Upper lobe of left lung (tissue), 6 donors: ENCODE results near the gene BCAS1. TPM values are rescaled to one million over a fixed set of nuclear protein-coding genes. Genes with fewer than 3 reads are reported as not detected.

Source experiments
- ATAC-seq, 2 donors: fragments of 200-7000 bp; cut with Tn5 transposase; one replicate each; pipeline ENCODE4 v1.9.1; 2022; ENCODE audit warnings: mild to moderate bottlenecking in 2 of 2, moderate library complexity in 2 of 2; ENCODE audit not compliant: low FRiP score in 2 of 2
- DNase-seq, 2 donors: peaks; one replicate each; pipeline ENCODE4 v3.0.0-alpha.2; 2019 to 2020
- H3K27ac ChIP-seq, 4 donors: fragments of 200-600 bp; sonication (generic); one replicate each; pipeline ENCODE4 v1.5.1; 2016 to 2019
- H3K27me3 ChIP-seq, 4 donors: fragments of 200-600 bp; sonication (generic); one replicate each; pipeline ENCODE4 v1.5.1; 2017 to 2019
- H3K36me3 ChIP-seq, 4 donors: fragments of 200-600 bp; sonication (generic); one replicate each; pipeline ENCODE4 v1.5.1; 2016 to 2019
- H3K4me1 ChIP-seq, 4 donors: fragments of 200-600 bp; sonication (generic); one replicate each; pipeline ENCODE4 v1.5.1; 2018 to 2019
- H3K4me3 ChIP-seq, 4 donors: fragments of 200-600 bp; sonication (generic); one replicate each; pipeline ENCODE4 v1.5.1; 2017 to 2019; ENCODE audit warnings: mild to moderate bottlenecking in 2 of 4, moderate library complexity in 1 of 4
- H3K9me3 ChIP-seq, 4 donors: fragments of 200-600 bp; sonication (generic); one replicate each; pipeline ENCODE4 v1.5.1; 2018 to 2019
- EP300 ChIP-seq, 4 donors: sonication (generic); formaldehyde crosslinking; IDR thresholded peaks; one replicate each; pipeline ENCODE4 v1.5.1; 2017; ENCODE audit warnings: antibody characterized with exemption in 4 of 4, control low read depth in 2 of 4
- POLR2A ChIP-seq, 4 donors: fragments of 450-650 bp; IDR thresholded peaks; one replicate each; pipeline ENCODE4 v1.5.1; 2016 to 2017; ENCODE audit warnings: antibody characterized with exemption in 4 of 4, mild to moderate bottlenecking in 2 of 4
- POLR2AphosphoS5 ChIP-seq, 2 donors: sonication (generic); formaldehyde crosslinking; IDR thresholded peaks; one replicate each; pipeline ENCODE4 v1.5.1; 2017; ENCODE audit warnings: antibody characterized with exemption in 2 of 2
- WGBS, 2 donors: methylation state at CpG; one replicate each; pipeline ENCODE4 v1.1.5; 2017 to 2018; 5-methylcytosine and 5-hydroxymethylcytosine counted together
- total RNA-seq, 6 donors: library from RNA; depleted of rRNA in 4 of 6; stranded (reverse); fragments of >200 nt in 4 of 6; gene quantifications; one replicate each; pipeline versions ENCODE4 v1.1.0 to v1.2.1, GENCODE V29; 2016 to 2021
- TF ChIP-seq, protein P1 (sequence below), 6 experiments: fragments of 450-650 bp in 4 of 6; fragments of 200-600 bp in 2 of 6; sonication (generic) in 2 of 6; IDR thresholded peaks; one replicate each; pipeline ENCODE4 v1.5.1; 2016 to 2019; ENCODE audit warnings: antibody characterized with exemption in 6 of 6
- donor health status: DM: no; HTN: no; CAD: no; lungs with moderate emphysema.
- donor health status: DM: no; HTN: yes; CAD: no; lungs with severe emphysema.

Gene BCAS1
- total RNA-seq, 6 donors from 2014 or later: 0.74 to 11.2 (median 1.3) TPM

DNA sequence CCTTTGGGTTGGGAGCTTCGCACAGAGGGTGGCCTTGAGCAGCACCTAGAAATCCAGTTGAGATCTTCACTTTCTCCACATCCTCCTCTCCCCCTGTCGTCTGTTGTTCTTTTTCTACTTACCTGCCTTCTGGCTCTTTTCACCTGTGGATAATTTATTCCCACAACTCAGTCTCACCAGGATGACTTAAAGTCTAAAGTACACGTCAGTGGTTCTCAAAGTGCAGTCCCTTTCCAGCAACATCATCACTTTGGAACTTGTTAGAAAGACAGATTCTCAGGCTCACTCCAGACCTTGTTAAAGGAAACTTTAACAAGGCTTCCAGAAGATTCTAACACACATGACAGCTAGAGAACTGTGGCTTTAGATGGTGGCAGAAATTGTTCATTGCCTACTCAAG is 27.7 kb upstream of the BCAS1 start:
- H3K4me1 ChIP-seq: no peaks in the 10 kb centered on the region
- H3K4me3 ChIP-seq: no peak overlapping the region
- DNase-seq: no peak
- TF ChIP-seq EP300 (IDR thresholded peaks at IDR 0.05): no peak
- TF ChIP-seq POLR2AphosphoS5 (IDR thresholded peaks at IDR 0.05): no peak
- TF ChIP-seq, protein P1, sequence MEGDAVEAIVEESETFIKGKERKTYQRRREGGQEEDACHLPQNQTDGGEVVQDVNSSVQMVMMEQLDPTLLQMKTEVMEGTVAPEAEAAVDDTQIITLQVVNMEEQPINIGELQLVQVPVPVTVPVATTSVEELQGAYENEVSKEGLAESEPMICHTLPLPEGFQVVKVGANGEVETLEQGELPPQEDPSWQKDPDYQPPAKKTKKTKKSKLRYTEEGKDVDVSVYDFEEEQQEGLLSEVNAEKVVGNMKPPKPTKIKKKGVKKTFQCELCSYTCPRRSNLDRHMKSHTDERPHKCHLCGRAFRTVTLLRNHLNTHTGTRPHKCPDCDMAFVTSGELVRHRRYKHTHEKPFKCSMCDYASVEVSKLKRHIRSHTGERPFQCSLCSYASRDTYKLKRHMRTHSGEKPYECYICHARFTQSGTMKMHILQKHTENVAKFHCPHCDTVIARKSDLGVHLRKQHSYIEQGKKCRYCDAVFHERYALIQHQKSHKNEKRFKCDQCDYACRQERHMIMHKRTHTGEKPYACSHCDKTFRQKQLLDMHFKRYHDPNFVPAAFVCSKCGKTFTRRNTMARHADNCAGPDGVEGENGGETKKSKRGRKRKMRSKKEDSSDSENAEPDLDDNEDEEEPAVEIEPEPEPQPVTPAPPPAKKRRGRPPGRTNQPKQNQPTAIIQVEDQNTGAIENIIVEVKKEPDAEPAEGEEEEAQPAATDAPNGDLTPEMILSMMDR (IDR thresholded peaks at IDR 0.05): no peak
- TF ChIP-seq POLR2A (IDR thresholded peaks at IDR 0.05): no peak
- 83 to 84% methylated on average over 3 of the region's 3 CpGs for WGBS, 2 donors
- ATAC-seq: no peak
- H3K27ac ChIP-seq: no peak overlapping the region
- H3K9me3 ChIP-seq: no peaks in the 10 kb centered on the region
- H3K27me3 ChIP-seq: no peaks in the 10 kb centered on the region
- no peaks in the 10 kb centered on the region for H3K36me3 ChIP-seq

DNA sequence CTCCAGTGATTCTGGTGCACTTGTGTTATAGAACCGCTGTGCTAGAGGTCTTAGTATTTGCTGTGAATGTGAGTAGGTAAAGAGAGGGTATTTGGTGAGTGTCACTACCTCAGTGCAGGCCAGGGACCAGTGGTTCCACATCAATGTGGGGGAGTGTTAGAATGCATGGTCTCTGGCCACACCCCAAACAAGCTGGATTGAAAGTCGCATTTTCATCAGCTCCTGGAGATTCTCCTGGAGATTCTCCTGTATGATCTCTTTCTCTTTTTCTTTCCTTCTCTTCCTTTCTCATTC is 26.8 kb upstream of the BCAS1 start:
- Histone ChIP-seq H3K4me3 (no peak overlapping the region), H3K27ac (no peak overlapping the region), H3K9me3 (no peaks in the 10 kb centered on the region), H3K4me1 (no peaks in the 10 kb centered on the region), H3K36me3 (no peaks in the 10 kb centered on the region), H3K27me3 (no peaks in the 10 kb centered on the region)
- no peak for DNase-seq
- WGBS, 2 donors: 75 to 88% methylated on average over 2 of the region's 2 CpGs
- TF ChIP-seq, protein P1 (IDR thresholded peaks at IDR 0.05): no peak
- TF ChIP-seq POLR2AphosphoS5 (IDR thresholded peaks at IDR 0.05) (no peak), EP300 (IDR thresholded peaks at IDR 0.05) (no peak)
- no peak for ATAC-seq

DNA sequence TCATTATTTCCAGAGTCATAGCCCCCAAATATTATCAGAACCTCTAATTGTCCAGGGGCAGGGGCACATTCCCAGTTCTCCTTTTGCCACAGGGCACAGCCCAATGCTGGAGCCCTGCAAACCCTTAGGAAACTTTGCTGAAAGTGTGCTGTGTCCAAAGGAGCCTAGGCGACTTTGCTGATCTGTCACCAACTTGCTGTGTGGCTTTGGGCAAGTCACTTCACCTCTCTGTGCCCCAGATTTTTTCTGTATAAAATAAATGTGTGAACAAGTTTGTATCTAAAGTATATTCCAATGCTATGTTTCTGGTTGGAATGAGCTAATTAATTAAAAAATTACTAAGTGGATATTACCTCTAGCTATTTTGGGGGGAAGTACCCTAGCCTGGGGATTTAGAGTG is 25.4 kb upstream of the BCAS1 start:
- TF ChIP-seq POLR2A (IDR thresholded peaks at IDR 0.05): no peak
- no peak for TF ChIP-seq EP300 (IDR thresholded peaks at IDR 0.05)
- no peak for TF ChIP-seq POLR2AphosphoS5 (IDR thresholded peaks at IDR 0.05)
- TF ChIP-seq, protein P1 (IDR thresholded peaks at IDR 0.05): no peak
- ATAC-seq: no peak
- Histone ChIP-seq H3K27ac (no peak overlapping the region), H3K4me1 (no peaks in the 10 kb centered on the region), H3K9me3 (no peaks in the 10 kb centered on the region), H3K36me3 (no peaks in the 10 kb centered on the region), H3K4me3 (no peak overlapping the region), H3K27me3 (no peaks in the 10 kb centered on the region)
- 70 to 100% methylated on average over 1 of the region's 1 CpG for WGBS, 2 donors
- no peak for DNase-seq

DNA sequence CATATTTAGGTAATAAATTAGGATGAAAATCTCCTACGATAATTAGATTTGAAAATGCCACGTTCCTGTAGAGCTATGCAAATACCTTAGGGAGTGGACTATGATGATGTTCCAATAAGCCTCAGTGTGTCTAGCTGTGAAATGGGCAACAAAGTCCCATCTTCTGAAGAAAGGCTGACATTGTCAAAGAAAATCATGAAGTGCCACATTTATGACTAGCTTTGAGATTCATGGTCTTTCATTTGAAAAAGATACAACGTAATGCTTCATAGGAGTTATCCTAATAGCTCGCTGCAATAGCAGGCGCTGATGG is 23.8 kb upstream of the BCAS1 start:
- Histone ChIP-seq H3K4me1 (no peaks in the 10 kb centered on the region), H3K27ac (no peak overlapping the region), H3K36me3 (no peaks in the 10 kb centered on the region), H3K27me3 (no peaks in the 10 kb centered on the region), H3K4me3 (no peak overlapping the region), H3K9me3 (no peaks in the 10 kb centered on the region)
- no peak for ATAC-seq
- WGBS, 2 donors: 89 to 93% methylated on average over 5 of the region's 5 CpGs
- TF ChIP-seq POLR2A (IDR thresholded peaks at IDR 0.05) (no peak), EP300 (IDR thresholded peaks at IDR 0.05) (no peak), POLR2AphosphoS5 (IDR thresholded peaks at IDR 0.05) (no peak)
- TF ChIP-seq, protein P1 (IDR thresholded peaks at IDR 0.05): no peak
- no peak for DNase-seq

DNA sequence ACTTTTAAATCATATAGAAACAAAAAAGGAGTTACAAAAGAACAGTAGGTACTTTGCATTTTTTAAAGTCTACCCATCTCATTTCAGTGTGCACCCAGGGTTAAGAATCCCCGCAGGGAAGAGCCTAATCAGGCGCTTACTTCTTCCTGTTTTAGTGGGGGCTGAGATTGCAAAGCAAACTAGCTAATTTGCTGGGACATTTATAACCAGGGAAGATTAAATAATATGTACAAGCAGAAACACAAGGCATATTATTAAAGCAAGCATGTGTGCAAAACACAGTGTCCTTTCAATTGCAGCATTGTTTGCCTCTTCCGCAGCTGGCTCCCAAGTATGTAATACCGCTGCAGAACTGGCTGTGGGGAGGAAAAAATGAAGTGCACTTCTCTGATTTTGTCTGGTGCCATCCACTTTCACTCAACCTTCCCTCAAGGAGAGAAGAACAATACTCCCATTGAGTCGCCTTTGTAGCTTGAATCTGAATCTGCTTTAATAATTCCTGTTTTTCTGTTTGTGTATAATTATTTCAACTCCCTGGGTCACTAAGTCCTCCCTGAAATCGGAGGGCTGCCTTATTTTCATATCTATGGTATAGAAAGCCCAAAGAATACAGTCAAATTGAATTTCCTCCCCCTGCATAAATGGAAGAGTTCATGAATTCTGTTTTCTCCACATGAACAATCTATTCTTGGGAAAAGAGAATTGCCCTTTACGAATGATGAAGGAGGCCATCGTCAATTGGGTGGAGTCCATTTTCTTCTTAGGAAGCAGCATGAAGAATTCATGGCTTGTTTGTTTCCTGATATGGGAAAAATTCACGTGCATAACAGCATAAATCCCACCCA is 23.3 kb upstream of the BCAS1 start:
- Histone ChIP-seq H3K4me1 (no peaks in the 10 kb centered on the region), H3K36me3 (no peaks in the 10 kb centered on the region), H3K4me3 (no peak overlapping the region), H3K27me3 (no peaks in the 10 kb centered on the region), H3K27ac (no peak overlapping the region), H3K9me3 (no peaks in the 10 kb centered on the region)
- no peak for DNase-seq
- WGBS, 2 donors: 50 to 61% methylated on average over 9 of the region's 9 CpGs
- ATAC-seq: no peak
- TF ChIP-seq, protein P1 (IDR thresholded peaks at IDR 0.05): no peak
- TF ChIP-seq POLR2A (IDR thresholded peaks at IDR 0.05) (no peak), POLR2AphosphoS5 (IDR thresholded peaks at IDR 0.05) (no peak), EP300 (IDR thresholded peaks at IDR 0.05) (no peak)
